ENCODE measurements around the gene IDH2. TPM values are rescaled to one million over a fixed set of nuclear protein-coding genes. Genes with fewer than 3 reads are reported as not detected.
"Not testable (repeated sequence)": the region's sequence is repeated elsewhere in the genome, so short reads cannot be mapped to it uniquely, and the experiment has no call there.

The IDH2 gene
- total RNA-seq, 1 donor from 2014 or later: 1,172 TPM

DNA sequence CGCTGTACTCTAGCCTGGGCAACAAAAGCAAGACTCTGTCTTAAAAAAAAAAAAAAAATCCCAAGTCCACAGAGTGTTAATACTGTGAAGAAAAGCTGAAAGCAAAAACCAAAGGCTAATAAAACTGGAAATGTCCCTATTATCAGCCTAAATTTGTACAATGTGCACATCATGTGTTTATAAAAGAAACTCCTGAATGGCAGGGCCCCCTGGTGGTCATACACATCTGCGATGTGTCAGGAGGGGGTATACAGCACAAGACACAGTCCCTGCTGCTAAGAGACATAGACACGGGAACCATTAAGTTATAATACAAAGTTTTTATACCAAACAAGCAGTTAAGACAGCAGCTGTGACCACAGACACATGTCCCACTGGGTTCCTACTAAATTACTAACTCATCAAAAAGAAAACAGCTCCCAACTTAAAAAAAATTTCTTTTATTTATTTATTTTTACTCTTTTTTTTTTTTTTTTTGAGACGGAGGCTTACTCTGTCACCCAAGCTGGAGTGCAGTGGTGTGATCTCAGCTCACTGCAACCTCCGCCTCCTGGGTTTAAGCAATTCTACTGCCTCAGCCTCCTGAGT, 31.0 kb downstream of the IDH2 start:
- ATAC-seq: peak; percentile 72
- intact Hi-C loops (cut with micrococcal nuclease): loop anchor here (10.0 kb wide), 1 partner anchor 177 kb away; the partner anchor contains the start of gene AP3S2
- peak; percentile 86 for DNase-seq

GRCh38 chr15:90070623-90071022, 31.6 kb downstream of the IDH2 start:
- DNase-seq, ATAC-seq: not testable (repeated sequence)
- intact Hi-C loops (cut with micrococcal nuclease): loop anchor here (10.0 kb wide), 1 partner anchor 176 kb away; the partner anchor contains the start of gene AP3S2

- no peak for ATAC-seq
- no peak for DNase-seq
- intact Hi-C loops (cut with micrococcal nuclease): no loop called here
These were observed 34.2 kb downstream of the IDH2 start for GRCh38 chr15:90067953-90068606.

GRCh38 chr15:90067181-90067952, 34.9 kb downstream of the IDH2 start:
- intact Hi-C loops (cut with micrococcal nuclease): no loop called here
- ATAC-seq (no peak), DNase-seq (no peak)

DNA sequence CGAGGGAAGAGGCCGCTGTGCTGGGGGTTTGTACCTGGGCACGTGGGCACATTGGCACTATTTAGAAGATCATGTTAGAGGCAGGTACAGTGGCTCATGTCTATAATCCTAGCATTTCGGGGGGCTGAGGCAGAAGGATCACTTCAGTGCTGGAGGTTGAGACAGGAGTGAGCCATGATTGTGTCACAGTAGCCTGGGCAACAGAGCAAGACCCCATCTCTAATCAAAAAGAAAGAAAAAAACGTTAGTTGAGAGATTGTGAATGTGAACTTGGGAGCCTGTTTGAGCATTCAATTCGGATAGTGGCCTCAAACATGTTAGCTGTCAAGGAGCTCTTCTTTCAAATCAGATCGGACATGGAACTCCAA, 36.6 kb downstream of the IDH2 start:
- ATAC-seq (no peak), DNase-seq (no peak)
- intact Hi-C loops (cut with micrococcal nuclease): no loop called here

- DNase-seq (peak; percentile 83), ATAC-seq (peak; percentile 76)
- intact Hi-C loops (cut with micrococcal nuclease): no loop called here
These were observed 37.2 kb downstream of the IDH2 start for GRCh38 chr15:90064911-90065681.

DNA sequence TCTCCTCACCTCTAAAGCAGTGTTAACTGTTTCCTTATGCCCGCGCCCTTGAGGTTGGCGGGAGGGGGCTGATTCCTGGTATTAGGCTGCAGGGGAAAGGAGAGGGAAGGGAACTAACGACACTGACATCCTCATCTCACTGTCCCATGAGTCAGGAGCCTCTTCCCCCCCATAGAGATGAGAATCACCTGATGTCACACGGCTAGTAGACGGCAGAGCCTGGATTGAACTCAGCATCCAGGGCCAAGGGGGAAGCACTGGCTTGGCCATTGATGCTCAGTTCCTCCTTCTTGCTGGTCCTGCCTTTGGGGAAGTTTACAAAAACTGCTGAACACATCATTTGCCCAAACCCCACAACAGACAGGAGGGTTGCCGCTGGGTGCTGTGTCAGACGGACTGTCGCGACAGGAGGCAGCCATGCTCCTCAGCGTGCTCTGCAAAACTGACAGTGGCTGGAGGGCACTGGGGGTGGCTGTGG, 38.5 kb downstream of the IDH2 start:
- peak; percentile 27 for ATAC-seq
- no peak for DNase-seq
- intact Hi-C loops (cut with micrococcal nuclease): no loop called here

- DNase-seq (no peak), ATAC-seq (no peak)
- intact Hi-C loops (cut with micrococcal nuclease): no loop called here
These were observed 39.1 kb downstream of the IDH2 start for GRCh38 chr15:90062973-90063769.

- ATAC-seq (no peak), DNase-seq (no peak)
- intact Hi-C loops (cut with micrococcal nuclease): no loop called here
These were observed 39.8 kb downstream of the IDH2 start for GRCh38 chr15:90062462-90062932.

DNA sequence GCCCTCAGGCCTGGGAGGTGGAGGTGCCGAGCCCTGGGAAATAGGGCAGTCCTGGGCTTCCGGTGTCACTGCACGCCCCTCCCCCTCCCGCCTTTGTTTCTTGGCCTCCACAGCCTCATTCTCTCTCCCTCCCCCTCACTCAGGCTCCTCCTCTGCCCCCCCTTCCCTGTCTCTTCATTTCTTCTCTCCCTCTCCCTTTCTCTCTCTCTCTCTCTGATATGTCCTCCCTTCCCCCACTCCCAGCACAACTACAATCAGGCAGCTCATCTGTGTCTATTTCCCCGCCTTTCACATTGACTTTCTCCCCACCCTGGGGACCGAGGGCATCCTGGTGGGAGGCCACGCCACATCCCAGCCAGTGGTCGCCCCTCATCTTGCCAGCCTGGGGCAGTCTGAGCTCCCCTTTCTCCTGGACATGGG, 40.2 kb downstream of the IDH2 start:
- intact Hi-C loops (cut with micrococcal nuclease): no loop called here
- ATAC-seq: no peak
- peak; percentile 61 for DNase-seq

DNA sequence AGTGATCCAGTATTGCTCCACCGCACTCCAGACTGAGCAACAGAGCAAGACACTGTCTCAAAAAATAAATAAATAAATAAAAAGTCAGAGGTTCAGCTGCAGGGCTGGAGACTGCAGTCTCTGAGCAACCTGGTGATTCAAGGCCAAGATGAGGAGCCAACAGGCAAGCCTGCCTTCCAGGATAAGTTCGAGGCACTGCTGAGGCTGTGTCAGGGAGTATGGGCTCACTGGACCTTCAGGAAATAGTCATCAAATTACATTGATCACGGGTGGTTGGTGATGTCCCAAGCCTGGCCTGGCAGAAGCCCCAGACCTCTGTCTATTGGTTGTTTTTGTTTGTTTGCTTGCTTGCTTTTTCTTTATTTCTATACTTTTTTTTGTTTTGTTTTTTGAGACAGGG, 41.5 kb downstream of the IDH2 start:
- ATAC-seq: no peak
- intact Hi-C loops (cut with micrococcal nuclease): no loop called here

GRCh38 chr15:90059208-90059985, 42.9 kb downstream of the IDH2 start:
- DNase-seq: peak; percentile 83
- ATAC-seq: peak; percentile 75
- intact Hi-C loops (cut with micrococcal nuclease): no loop called here

More for the DNA sequence above, 41.5 kb downstream of the IDH2 start:
- no peak for DNase-seq

DNA sequence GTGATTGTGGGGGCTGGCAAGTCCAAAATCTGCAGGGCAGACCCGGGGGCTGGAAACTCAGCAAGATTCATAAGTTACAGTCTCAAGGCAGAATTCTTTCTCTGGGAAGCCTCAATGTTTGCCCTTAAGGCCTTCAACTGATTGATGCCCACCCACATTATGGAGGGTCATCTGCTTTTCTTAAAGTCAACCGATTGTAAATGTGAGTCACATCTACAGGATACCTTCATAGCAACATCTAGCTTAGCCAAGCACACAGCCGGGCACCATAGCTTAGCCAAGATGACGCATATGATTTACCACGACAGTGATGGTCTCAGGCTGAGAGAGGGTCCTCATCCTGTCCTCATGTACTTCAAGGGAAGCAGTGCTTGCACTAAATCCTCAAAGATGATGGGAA, 43.5 kb downstream of the IDH2 start:
- intact Hi-C loops (cut with micrococcal nuclease): no loop called here
- ATAC-seq (no peak), DNase-seq (no peak)

GRCh38 chr15:90058308-90058707, 44.0 kb downstream of the IDH2 start:
- ATAC-seq (no peak), DNase-seq (no peak)
- intact Hi-C loops (cut with micrococcal nuclease): no loop called here

DNA sequence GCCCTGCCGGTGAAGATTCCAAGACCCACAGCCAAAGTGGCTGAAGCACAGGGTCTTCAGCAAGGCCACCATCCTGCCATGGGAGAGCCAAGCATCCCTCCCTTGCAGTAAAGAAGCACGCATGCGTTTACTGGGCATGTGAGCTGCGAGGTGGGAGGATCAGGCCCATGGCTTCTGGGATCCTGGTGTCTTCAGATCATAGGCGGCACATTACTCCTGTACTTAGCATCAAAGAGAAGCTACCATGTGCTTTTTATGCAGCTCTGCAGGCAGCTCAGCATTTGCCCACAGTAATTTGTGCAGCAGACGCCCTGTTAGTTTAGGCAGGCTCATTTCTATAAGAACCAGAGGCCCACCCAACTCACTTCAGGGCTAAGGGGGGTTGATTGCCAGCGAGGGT, 45.7 kb downstream of the IDH2 start:
- intact Hi-C loops (cut with micrococcal nuclease): no loop called here
- DNase-seq (no peak), ATAC-seq (no peak)

DNA sequence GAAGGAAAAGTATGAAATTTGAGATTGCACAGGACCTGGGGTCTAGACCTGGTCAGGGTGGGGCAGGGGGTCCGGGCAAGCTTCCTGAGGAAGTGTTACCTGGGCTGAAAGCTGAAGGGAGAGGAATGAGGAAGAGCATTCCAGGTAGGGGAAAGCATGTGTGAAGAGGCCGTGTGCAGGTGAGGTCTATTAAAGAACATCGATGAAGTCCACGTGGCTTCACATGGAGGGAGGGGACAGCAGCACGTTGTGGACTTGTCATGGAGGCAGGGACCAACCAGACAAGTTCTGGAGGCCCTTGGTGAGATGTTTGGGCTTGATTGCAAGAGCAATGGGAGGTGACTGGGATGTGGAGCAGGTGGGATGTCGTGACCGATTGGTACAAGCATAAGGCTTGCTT, 47.1 kb downstream of the IDH2 start:
- ATAC-seq (no peak), DNase-seq (no peak)
- intact Hi-C loops (cut with micrococcal nuclease): no loop called here

DNA sequence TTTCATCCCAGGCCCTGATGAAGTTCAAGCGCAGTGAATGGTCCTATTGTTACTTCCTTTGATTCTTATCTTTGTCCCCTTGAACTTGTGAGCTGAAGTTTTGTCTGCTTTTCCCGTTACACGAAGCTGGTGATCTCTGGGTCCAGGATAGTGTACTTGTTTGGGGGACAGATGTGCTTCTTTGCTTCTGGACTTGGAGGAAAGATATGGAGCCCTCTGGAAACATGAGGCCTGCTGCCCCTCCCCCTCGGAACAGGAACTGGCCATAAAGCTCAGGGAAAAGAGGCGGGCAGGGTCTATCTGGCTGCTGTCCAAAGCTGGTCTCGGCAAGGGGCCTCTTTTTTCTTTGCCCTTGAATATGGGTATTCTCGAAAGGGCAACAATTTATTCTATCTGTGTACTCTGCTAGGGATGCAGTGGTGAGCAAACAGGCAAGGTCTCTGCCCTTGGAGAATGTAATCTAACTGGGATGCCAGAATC, 47.6 kb downstream of the IDH2 start:
- ATAC-seq (no peak), DNase-seq (no peak)
- intact Hi-C loops (cut with micrococcal nuclease): no loop called here
